Measurements from ENCODE around the gene MAP3K15.

Gene MAP3K15

DNA sequence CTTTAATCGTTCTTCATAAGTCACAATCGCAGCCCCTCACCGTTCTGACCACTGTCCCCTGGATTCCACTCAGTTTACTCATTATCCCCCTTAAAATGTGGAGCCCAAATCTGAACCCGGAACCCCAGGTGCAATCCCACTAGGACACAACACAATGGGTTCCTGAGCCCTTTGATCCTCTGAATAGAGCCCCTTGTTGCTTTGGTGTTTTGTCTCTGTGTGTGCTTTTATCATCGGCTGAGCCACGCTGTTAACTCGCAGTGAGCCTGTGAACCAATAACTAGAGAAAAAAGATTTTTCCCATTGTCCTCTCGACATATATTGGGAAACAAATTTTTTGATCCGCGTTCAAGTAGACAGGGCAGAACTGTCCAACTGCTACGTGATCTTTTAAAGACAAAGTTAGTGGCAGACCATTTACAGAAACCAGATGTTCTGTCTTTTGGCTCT lies 172.2 kb downstream of the MAP3K15 start:
- no peak for DNase-seq (ENCODE audit: low spot score)

- DNase-seq (ENCODE audit: low spot score) = no peak
Observed at GRCh38 chrX:19342331-19342906, 172.9 kb downstream of the MAP3K15 start.

GRCh38 chrX:19334945-19335626 lies 180.2 kb downstream of the MAP3K15 start:
- peak; percentile 72 for DNase-seq (ENCODE audit: low spot score)

GRCh38 chrX:19332983-19333382 lies 182.3 kb downstream of the MAP3K15 start:
- DNase-seq (ENCODE audit: low spot score) = no peak

DNA sequence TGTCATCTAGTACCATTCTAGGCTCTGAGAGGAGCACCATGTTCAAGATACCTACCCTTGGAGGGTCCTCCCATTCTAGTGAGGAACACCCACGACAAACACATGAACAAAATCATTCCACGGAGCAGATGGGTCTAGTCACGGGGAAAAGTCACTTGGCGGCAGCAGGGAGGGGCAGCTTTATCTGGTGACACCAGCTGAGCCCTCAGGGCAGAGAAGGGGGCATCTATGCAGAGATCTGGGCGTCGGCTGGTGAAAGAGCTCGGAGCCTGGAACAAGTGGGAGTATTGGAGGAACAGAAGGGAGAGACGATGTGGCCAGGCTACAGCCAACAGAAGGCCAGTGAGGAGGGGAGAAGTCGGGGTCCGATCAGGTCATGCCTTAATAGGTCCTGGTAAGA lies 183.5 kb downstream of the MAP3K15 start:
- DNase-seq (ENCODE audit: low spot score) = no peak

DNA sequence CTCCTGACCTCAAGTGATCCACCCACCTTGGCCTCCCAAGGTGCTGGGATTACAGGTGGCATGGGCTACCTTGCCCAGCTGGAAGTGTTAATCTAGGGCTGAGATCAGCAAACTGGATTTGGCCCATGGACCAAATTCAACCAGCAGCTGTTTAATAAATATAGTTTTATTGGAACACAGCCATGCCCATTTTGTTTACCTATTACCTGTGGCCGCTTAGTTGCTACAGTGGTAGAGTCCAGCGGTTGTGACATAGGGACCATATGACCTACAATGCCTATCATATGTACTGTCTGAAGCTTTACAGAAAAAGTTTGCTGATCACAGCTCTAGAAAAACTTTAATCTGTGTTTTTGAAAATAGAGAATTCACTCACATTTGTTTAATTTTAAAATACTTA lies 188.7 kb downstream of the MAP3K15 start:
- no peak for DNase-seq (ENCODE audit: low spot score)
